NCI-H2107 treated with DMSO at 0.1 percent for 48 hours (cell line): Measurements from ENCODE around the gene KRTAP5-6.

ENCODE experiments used
- DNase-seq: peaks from one replicate; lab custom pipeline; 2025; ENCODE audit not compliant: unreplicated experiment; lab: John Stamatoyannopoulos, UW

Gene KRTAP5-6

DNA sequence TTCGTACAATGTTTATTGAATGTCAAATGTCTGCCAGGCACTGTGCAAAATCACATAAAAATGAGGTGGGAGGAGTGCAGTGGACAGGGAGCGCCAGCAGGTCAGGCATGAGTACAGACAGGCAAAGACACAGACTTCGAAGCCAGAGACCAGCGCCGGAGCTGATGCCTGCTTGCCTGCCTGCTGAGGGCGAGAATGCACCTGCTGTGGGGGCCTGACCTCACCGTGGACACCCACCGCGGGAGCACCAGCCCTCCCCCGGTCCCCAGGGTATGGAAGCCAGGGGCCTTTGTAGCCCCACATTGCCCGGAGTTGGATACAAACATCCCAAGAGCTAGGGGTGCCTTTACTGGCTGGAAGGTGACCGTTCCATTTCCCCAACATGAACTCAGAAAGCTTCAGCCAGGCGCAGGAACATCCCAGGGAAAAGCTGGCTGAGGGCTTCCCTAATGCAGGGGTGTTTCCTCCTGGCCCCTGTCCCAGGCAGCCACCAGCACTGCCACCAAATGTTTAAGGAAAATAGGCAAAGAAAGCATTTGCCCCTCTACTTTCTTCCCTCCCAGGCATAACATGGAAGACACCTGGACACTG is 35.5 kb downstream of the KRTAP5-6 start:
- no peak for DNase-seq

DNA sequence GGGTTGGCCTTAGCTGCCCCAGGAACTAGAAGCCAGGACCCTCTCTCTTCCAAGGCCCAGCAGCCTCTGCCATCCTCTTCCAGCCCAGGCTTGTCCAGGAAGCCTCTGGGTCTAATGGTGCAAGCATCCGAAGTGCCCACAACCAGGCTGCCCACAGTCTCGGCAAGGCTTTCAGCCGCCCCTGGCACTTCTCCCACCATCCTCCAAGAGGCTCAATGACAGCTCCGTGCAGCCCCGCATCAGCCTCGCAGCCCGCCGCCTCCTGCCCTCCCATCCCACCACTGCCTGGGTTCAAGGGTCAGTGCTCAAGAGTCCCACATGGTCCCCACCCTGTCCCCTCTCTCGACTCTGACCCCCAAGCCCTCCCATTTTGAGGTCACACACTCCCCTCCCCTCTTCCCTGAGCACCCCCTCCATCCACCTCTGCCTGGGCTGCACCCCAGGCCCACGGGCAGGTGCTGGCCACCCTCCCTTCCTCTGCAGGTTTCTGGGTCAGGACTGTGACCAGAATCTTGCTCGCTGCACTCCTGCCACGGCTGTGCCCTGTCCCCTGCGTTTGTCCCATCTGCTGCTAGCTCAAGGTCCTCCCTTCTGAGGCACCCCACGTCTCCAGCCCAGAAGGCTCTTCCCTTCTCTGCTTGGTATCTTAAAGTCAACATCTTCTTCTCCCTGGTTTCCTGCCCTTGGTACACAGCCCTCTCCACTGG is 36.2 kb downstream of the KRTAP5-6 start:
- DNase-seq, result no peak

DNA sequence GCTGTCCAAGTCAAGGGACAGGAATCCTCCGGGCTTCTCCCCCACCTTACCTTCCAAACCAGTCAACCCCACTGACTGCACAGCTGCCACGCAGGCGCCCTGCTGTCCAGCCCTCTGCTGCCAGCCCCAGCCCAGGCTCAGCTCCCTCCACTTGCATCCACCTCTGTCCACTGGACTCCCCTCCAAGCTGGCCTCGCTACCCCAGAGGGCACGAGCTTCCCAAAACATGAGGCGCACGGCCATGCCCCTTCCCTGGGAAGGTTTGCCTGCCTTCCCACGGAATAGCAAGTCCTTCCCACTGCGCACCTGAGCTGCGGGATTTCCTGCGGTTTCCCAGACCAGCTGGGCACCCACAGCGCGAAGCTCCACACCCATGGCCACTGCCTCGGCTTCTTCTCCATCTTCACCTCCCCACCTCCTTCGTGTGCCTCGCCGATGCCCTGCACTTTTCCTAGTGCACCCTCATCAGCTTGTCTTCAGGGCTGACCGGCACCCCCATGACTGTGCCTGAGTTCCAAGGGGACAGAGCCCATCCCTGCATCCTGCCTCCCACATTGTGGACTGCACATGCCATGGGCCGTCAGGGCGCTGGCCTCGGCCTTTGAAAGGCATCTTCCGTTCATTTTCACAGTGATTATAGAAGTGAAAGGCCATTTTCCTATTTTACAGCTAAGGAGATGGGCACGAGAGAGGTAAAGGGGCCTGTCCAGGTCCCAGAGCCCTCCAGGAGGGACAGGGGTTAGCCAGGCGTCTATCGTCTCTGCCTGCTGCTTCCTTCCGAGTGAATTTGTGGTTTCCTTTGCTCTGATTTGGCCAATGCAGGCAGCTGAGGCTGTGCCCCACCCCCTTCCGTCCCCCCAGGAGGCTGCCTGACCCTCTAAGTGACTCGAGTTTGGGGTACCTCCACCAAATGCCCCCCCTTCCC is 37.0 kb downstream of the KRTAP5-6 start:
- no peak for DNase-seq

- no peak for DNase-seq
Measured at GRCh38 chr11:1734641-1735081, 37.7 kb downstream of the KRTAP5-6 start.

GRCh38 chr11:1735271-1735670 is 38.3 kb downstream of the KRTAP5-6 start:
- no peak for DNase-seq

DNA sequence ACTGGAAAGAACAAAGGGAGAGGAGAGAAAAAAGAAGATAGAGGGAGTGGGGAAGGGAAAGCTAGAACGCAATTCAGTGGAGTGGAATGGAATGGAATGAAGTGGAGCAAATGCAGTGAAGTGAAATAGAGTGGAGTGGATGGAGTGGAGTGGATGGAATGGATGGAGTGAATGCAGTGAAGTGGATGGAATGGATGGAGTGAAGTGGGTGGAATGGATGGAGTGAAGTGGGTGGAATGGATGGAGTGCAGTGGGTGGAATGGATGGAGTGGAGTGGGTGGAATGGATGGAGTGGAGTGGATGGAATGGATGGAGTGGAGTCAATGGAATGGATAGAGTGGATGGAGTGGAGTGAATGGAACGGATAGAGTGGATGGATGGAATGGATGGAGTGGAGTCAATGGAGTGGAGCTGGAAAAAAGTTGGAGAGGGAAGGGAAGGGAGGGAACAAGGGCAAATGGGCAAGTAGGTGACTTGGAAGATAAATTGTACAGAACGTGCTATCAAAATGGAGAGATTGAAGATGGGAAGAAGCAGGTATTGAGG is 39.5 kb downstream of the KRTAP5-6 start:
- no peak for DNase-seq

DNA sequence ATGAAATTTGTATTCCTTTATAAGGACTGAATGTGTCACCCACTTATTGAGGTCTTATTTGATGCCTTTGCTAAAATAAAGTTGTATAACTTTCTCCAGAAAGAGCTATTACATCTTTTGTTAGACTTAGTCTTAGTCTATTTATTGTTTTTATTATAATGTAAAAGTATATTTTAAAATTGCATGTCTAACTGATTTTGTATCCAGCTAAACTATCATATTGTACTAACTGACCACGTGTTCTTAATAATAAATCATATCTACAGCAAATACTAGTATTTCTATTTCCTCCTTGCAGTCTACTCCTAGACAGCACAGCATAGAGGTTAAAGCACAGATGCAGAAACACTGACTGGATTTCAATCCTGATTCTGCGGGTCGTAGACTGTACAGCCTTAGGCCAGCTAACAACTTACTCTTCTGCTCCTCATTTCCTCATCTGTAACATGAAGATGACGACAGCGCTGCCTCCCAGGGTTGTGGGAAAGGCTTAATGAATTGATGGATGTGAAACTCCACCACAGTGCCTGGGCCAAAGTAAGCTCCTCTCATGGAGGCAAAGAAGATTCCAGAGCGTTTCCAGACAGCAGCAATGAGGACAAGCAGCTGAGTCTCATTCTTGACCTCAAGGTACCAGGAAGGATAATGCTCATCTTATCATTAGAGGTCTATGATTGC is 40.2 kb downstream of the KRTAP5-6 start:
- DNase-seq, result no peak

GRCh38 chr11:1738380-1738779 is 41.4 kb downstream of the KRTAP5-6 start:
- no peak for DNase-seq

- DNase-seq, result no peak
Measured at GRCh38 chr11:1739576-1739975, 42.6 kb downstream of the KRTAP5-6 start.

DNA sequence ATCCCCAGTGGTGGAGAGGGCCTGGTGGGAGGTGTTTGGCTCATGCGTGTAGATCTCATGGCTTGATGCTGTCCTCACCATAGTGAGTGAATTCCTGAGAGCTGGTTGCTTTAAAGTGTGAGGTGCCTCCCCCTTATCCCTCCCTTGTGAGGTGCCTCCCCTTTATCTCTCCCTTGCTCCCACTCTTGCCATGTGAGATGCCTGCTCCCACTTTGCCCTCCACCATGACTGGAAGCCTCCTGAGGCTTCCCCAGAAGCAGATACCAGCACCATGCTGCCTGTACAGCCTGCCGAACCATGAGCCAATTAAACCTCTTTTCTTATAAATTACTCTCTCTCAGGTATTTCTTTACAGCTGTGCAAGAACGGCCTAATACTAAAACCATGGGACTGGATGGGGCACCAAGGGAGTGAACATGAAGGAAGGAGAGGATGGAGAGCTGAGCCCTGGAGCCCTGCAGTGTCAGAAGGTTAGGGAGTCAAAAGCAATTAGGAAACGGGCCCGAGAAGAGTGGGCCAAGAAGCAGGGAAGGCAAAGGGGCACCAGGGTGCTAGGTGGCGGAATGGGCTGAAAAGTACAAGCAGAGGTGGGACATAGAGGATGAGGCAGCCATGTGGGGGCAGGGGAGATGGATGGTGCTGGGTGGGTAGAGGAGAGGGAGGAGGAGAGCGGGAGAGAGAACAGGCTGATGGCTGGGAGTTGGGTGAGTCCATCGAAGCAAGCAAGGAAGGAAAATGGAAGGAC is 44.0 kb downstream of the KRTAP5-6 start:
- no peak for DNase-seq

DNA sequence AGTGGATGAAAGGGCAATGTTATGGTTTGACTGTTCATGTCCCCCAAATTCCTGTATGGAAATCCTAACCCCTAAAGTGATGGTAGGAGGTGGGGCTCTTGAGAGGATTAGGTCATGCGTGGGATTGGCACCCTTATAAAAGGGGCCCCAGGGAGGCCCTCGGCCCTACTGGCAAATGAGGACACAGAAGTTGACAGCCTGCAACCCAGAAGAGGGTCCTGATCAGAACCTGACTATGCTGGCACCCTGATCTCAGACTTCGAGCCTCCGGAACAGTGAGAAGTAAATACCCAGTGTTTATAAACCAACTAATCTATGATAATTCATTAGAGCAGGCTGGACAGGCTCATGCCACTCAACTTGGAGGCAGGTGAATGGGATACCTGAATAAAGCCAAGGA is 44.7 kb downstream of the KRTAP5-6 start:
- DNase-seq, result no peak

GRCh38 chr11:1742371-1742770 is 45.4 kb downstream of the KRTAP5-6 start:
- DNase-seq, result no peak

DNA sequence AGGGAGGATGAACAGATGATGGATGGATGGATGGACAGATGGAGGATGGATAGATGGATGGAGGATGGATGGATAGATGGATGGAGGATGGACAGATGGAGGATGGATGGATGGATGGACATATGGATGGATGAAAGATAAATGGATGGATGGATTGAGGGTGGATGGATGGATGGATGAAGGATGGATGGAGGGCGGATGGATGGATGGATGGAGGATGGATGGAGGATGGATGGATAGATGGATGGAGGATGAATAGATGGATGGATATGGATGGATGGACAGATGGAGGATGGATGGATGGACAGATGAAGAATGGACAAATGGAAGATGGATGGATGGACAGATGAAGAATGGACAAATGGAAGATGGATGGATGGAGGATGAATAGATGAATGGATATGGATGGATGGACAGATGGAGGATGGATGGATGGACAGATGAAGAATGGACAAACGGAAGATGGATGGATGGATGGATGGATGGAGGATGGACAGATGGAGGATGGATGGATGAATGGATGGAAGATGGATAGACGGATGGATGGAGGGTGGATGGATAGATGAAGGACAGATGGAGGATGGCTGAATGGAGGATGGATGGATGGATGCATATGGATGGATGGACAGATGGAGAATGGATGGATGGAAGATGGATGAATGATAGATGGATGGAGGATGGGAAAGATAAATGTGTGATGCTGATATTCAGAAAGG is 46.0 kb downstream of the KRTAP5-6 start:
- no peak for DNase-seq

DNA sequence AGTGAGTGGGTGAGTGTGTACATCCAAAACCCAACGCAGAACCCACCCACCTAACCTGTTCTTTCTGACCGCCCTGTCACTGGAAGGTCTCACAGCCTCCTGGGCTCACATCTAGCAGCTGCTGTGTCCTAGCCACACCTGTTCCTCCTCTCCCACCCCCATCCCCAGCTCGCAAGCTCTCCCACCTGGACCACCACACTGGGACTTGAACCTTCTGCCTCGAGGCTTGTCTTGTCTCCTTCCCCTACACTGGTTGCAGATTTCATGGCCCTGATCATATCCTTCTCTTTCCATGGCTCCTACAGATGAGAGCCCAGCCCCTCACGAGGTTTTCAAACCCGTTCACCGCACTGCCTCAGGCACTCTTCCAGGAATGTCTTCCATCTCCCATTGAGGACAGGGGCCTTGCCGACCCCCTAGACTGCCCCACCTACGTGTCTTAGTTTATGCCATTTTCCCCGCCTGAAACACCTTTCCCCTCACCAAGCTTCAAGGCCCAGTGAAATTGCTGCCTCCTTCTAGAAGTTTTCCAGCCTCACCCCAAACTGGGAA is 46.7 kb downstream of the KRTAP5-6 start:
- no peak for DNase-seq

GRCh38 chr11:1744137-1744886 is 47.3 kb downstream of the KRTAP5-6 start:
- no peak for DNase-seq

- no peak for DNase-seq
Measured at GRCh38 chr11:1744891-1745700, 48.1 kb downstream of the KRTAP5-6 start.

- DNase-seq, result no peak
Measured at GRCh38 chr11:1745701-1746320, 48.8 kb downstream of the KRTAP5-6 start.
